HEK293 (cell line): ENCODE results near the gene CFAP53.

Source experiments
- SCRT2 ChIP-seq: fragments of 450-650 bp; formaldehyde crosslinking; IDR thresholded peaks from 2 replicates; pipeline ENCODE4 v1.5.1; 2016; ENCODE audit warnings: missing biosample characterization, missing genetic modification characterization
- SP7 ChIP-seq: fragments of 450-650 bp; formaldehyde crosslinking; IDR thresholded peaks from 2 replicates; pipeline ENCODE4 v1.5.1; 2016; ENCODE audit warnings: missing biosample characterization, missing genetic modification characterization
- TRIM28 ChIP-seq: IDR thresholded peaks from 2 replicates; pipeline ENCODE4 v1.6.1; 2011; ENCODE audit warnings: low read length, control low read depth, borderline replicate concordance
- ZBTB17 ChIP-seq: fragments of 450-650 bp; formaldehyde crosslinking; IDR thresholded peaks from 2 replicates; pipeline ENCODE4 v1.5.1; 2016; ENCODE audit warnings: missing biosample characterization, missing genetic modification characterization
- ZBTB48 ChIP-seq: fragments of 450-650 bp; formaldehyde crosslinking; IDR thresholded peaks from 2 replicates; pipeline ENCODE4 v1.5.1; 2016; ENCODE audit warnings: missing biosample characterization, missing genetic modification characterization
- ZFP37 ChIP-seq: fragments of 450-650 bp; formaldehyde crosslinking; IDR thresholded peaks from 2 replicates; pipeline ENCODE4 v1.5.1; 2016; ENCODE audit warnings: missing biosample characterization, missing genetic modification characterization
- ZFP69B ChIP-seq: fragments of 450-650 bp; formaldehyde crosslinking; IDR thresholded peaks from 2 replicates; pipeline ENCODE4 v1.5.1; 2016; ENCODE audit warnings: missing biosample characterization, missing genetic modification characterization
- ZNF114 ChIP-seq: fragments of 450-650 bp; formaldehyde crosslinking; IDR thresholded peaks from 2 replicates; pipeline ENCODE4 v1.5.0; 2017; ENCODE audit warnings: missing biosample characterization, missing genetic modification characterization
- ZNF157 ChIP-seq: fragments of 450-650 bp; formaldehyde crosslinking; IDR thresholded peaks from 2 replicates; pipeline ENCODE4 v1.5.1; 2016; ENCODE audit warnings: missing biosample characterization, missing genetic modification characterization
- ZNF174 ChIP-seq: fragments of 450-650 bp; formaldehyde crosslinking; IDR thresholded peaks from 2 replicates; pipeline ENCODE4 v1.5.0; 2017; ENCODE audit warnings: missing biosample characterization, mild to moderate bottlenecking, missing genetic modification characterization
- ZNF341 ChIP-seq: fragments of 450-650 bp; formaldehyde crosslinking; IDR thresholded peaks from 2 replicates; pipeline ENCODE4; 2016; ENCODE audit warnings: low read depth, missing biosample characterization, missing genetic modification characterization
- ZNF501 ChIP-seq: fragments of 450-650 bp; formaldehyde crosslinking; IDR thresholded peaks from 2 replicates; pipeline ENCODE4 v1.5.1; 2016; ENCODE audit warnings: missing biosample characterization, missing genetic modification characterization
- ZNF558 ChIP-seq: fragments of 450-650 bp; formaldehyde crosslinking; IDR thresholded peaks from 2 replicates; pipeline ENCODE4 v1.5.1; 2016; ENCODE audit warnings: missing biosample characterization, missing genetic modification characterization
- ZNF707 ChIP-seq: fragments of 450-650 bp; formaldehyde crosslinking; IDR thresholded peaks from 2 replicates; pipeline ENCODE4 v1.5.1; 2016; ENCODE audit warnings: missing biosample characterization, missing genetic modification characterization
- ZNF777 ChIP-seq: fragments of 450-650 bp; formaldehyde crosslinking; IDR thresholded peaks from 2 replicates; pipeline ENCODE4 v1.5.1; 2017; ENCODE audit warnings: missing biosample characterization, missing genetic modification characterization, borderline replicate concordance
- TF ChIP-seq, protein P1 (sequence below): fragments of 450-650 bp; formaldehyde crosslinking; IDR thresholded peaks from 2 replicates; pipeline ENCODE4 v1.5.1; 2017; ENCODE audit warnings: missing biosample characterization, missing genetic modification characterization
- TF ChIP-seq, protein P2 (sequence below): fragments of 450-650 bp; formaldehyde crosslinking; IDR thresholded peaks from 2 replicates; pipeline ENCODE4 v1.5.1; 2016; ENCODE audit warnings: missing biosample characterization, missing genetic modification characterization
- TF ChIP-seq, protein P3 (sequence below): fragments of 450-650 bp; formaldehyde crosslinking; IDR thresholded peaks from 2 replicates; pipeline ENCODE4 v1.5.1; 2016; ENCODE audit warnings: missing biosample characterization, missing genetic modification characterization
- TF ChIP-seq, protein P4 (sequence below): fragments of 450-650 bp; formaldehyde crosslinking; IDR thresholded peaks from 2 replicates; pipeline ENCODE4 v1.5.1; 2016; ENCODE audit warnings: missing biosample characterization, missing genetic modification characterization, low read depth

The CFAP53 gene

DNA sequence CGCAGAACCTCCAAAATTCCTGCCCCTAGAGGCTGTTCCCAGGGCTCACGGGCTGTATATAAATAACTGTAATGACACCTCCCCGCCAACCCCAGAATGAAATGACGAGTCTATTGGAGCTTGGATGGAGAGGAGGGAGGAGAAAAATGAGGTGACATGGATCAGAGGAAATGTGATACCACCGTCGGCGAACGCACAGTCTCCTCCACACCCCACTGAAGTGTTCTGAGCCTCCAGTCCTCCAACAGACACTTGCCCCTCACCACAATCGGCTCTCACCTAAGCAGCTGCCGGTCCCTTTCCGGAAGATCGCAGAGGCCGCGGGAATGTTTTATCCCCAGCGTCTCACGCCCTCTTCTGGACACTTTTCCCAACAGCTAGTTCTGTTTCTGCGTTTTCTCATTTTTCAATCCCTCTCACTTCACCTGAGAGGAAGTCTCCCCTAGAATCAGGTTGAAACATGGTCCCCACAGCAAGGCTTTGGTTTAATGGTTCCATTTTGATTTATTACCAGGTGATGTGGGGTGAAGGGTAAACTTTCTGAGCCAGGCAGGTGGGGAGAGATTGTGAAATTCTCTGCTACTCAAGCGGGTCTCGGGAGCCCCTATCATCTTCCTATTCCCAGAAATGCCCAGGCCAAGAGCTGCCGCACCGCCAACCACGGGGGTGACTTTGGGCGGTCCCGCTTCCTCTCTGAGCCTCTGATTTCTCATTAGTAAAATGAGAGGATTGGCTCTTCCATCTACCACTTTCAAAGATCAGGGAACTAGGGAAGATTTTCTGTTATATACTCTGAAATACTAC is 62.3 kb downstream of the CFAP53 start (continued):
- TF ChIP-seq, protein P1, sequence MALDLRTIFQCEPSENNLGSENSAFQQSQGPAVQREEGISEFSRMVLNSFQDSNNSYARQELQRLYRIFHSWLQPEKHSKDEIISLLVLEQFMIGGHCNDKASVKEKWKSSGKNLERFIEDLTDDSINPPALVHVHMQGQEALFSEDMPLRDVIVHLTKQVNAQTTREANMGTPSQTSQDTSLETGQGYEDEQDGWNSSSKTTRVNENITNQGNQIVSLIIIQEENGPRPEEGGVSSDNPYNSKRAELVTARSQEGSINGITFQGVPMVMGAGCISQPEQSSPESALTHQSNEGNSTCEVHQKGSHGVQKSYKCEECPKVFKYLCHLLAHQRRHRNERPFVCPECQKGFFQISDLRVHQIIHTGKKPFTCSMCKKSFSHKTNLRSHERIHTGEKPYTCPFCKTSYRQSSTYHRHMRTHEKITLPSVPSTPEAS, result no peak
- TF ChIP-seq, protein P2, sequence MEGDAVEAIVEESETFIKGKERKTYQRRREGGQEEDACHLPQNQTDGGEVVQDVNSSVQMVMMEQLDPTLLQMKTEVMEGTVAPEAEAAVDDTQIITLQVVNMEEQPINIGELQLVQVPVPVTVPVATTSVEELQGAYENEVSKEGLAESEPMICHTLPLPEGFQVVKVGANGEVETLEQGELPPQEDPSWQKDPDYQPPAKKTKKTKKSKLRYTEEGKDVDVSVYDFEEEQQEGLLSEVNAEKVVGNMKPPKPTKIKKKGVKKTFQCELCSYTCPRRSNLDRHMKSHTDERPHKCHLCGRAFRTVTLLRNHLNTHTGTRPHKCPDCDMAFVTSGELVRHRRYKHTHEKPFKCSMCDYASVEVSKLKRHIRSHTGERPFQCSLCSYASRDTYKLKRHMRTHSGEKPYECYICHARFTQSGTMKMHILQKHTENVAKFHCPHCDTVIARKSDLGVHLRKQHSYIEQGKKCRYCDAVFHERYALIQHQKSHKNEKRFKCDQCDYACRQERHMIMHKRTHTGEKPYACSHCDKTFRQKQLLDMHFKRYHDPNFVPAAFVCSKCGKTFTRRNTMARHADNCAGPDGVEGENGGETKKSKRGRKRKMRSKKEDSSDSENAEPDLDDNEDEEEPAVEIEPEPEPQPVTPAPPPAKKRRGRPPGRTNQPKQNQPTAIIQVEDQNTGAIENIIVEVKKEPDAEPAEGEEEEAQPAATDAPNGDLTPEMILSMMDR (tag by site-specific recombination), result peak; percentile 83
- 0 out of 2 replicates have a peak, but pooled peaks have one; percentile 20 for TF ChIP-seq ZNF558 (tag by site-specific recombination)
- TF ChIP-seq ZNF174, result no peak
- TF ChIP-seq ZNF341 (tag by site-specific recombination), result peak; percentile 75
- no peak for TF ChIP-seq ZNF707 (tag by site-specific recombination)
- no peak for TF ChIP-seq SCRT2 (tag by site-specific recombination)
- 0 out of 2 replicates have a peak, but pooled peaks have one; percentile 22 for TF ChIP-seq ZFP69B
- 0 out of 2 replicates have a peak, but pooled peaks have one; percentile 40 for TF ChIP-seq ZNF501 (tag by site-specific recombination)
- TF ChIP-seq ZBTB17 (tag by site-specific recombination), result peak; percentile 97
- peak; percentile 45; the same call in 1 of the 2 replicates for TF ChIP-seq ZNF777 (tag by site-specific recombination)
- no peak for TF ChIP-seq ZNF157
- TF ChIP-seq, protein P3, sequence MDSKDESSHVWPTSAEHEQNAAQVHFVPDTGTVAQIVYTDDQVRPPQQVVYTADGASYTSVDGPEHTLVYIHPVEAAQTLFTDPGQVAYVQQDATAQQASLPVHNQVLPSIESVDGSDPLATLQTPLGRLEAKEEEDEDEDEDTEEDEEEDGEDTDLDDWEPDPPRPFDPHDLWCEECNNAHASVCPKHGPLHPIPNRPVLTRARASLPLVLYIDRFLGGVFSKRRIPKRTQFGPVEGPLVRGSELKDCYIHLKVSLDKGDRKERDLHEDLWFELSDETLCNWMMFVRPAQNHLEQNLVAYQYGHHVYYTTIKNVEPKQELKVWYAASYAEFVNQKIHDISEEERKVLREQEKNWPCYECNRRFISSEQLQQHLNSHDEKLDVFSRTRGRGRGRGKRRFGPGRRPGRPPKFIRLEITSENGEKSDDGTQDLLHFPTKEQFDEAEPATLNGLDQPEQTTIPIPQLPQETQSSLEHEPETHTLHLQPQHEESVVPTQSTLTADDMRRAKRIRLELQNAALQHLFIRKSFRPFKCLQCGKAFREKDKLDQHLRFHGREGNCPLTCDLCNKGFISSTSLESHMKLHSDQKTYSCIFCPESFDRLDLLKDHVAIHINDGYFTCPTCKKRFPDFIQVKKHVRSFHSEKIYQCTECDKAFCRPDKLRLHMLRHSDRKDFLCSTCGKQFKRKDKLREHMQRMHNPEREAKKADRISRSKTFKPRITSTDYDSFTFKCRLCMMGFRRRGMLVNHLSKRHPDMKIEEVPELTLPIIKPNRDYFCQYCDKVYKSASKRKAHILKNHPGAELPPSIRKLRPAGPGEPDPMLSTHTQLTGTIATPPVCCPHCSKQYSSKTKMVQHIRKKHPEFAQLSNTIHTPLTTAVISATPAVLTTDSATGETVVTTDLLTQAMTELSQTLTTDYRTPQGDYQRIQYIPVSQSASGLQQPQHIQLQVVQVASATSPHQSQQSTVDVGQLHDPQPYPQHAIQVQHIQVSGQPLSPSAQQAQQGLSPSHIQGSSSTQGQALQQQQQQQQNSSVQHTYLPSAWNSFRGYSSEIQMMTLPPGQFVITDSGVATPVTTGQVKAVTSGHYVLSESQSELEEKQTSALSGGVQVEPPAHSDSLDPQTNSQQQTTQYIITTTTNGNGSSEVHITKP, result peak; percentile 52; the same call in 1 of the 2 replicates
- no peak for TF ChIP-seq ZNF114 (tag by site-specific recombination)
- peak; percentile 39; the same call in 1 of the 2 replicates for TF ChIP-seq SP7 (tag by site-specific recombination)
- no peak for TF ChIP-seq TRIM28
- TF ChIP-seq ZBTB48, result peak; percentile 65; the same call in 1 of the 2 replicates
- TF ChIP-seq, protein P4, sequence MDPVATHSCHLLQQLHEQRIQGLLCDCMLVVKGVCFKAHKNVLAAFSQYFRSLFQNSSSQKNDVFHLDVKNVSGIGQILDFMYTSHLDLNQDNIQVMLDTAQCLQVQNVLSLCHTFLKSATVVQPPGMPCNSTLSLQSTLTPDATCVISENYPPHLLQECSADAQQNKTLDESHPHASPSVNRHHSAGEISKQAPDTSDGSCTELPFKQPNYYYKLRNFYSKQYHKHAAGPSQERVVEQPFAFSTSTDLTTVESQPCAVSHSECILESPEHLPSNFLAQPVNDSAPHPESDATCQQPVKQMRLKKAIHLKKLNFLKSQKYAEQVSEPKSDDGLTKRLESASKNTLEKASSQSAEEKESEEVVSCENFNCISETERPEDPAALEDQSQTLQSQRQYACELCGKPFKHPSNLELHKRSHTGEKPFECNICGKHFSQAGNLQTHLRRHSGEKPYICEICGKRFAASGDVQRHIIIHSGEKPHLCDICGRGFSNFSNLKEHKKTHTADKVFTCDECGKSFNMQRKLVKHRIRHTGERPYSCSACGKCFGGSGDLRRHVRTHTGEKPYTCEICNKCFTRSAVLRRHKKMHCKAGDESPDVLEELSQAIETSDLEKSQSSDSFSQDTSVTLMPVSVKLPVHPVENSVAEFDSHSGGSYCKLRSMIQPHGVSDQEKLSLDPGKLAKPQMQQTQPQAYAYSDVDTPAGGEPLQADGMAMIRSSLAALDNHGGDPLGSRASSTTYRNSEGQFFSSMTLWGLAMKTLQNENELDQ (tag by site-specific recombination), result no peak
- peak; percentile 86 for TF ChIP-seq ZFP37 (tag by site-specific recombination)
